Measurements from ENCODE around the gene COX15. TPM values are rescaled to one million over a fixed set of nuclear protein-coding genes. Genes with fewer than 3 reads are reported as not detected.

Gene COX15
- total RNA-seq: 10 to 100 TPM; 31.3 to 31.5 TPM

DNA sequence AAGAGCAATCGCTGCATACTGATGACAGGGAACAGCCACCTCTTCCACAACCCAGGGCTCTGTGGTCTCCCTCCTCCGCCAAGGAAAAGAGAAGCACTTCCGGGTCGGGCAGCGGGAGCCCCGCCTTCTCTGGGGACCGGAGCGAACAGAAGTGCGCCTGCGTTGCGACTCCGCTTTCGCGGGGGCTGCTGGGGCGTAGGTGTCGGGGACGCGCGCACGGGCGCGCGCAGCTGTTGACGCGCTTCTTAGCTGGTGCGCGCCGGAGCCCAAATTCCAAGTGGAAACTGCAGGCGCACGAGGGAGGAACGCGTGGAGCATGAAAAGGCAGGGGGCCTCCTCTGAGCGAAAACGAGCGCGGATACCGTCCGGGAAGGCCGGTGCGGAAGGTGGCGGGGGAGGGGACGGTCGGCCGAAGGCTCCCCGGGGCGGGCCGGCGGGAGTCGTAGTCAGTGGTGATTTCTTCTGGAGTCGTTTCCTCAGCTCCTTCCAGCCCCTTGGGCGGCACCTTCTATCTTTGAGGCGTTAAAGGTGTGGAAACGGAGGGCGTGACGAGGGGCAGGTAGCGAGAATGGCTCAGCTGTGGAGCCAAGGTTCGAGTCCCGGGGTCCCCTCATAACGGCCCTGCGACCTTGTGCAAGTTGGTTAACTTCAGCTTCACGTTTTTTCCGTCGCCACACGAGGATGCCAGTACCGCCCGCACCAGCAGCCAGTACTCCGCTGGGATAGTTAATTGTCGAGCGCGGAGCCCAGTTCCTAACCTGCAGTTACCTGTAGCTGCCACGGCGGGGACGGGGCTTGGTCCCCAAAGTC lies at the start of gene COX15, which contains the start of gene CUTC:
Gene COX15, minus strand, starts transcription at position 95 of the 810 bp plus-strand sequence. Its CDS starts 78 bp downstream, at position 17.
Gene CUTC, plus strand, starts transcription at position 202 of the 810 bp plus-strand sequence. Its CDS starts 115 bp downstream, at position 317.
- H3K4me3 Mint-ChIP-seq: peak within 1 kb of the TSS; percentile 100
- peak; percentile 97 for DNase-seq
- no peaks in the 10 kb centered on the region for H3K27me3 Mint-ChIP-seq
- ChIA-PET CTCF (interaction anchor here (0.5 to 2.7 kb wide), 13 partner anchors 10 to 297 kb away, joined by 3 to 10 read pairs (median 3); partner anchors contain the start of genes DNMBP, ENTPD7 and SLC25A28), POLR2A (interaction anchor here (0.6 to 3.1 kb wide), 11 partner anchors 9 to 416 kb away, joined by 3 to 20 read pairs (median 4); partner anchors contain the start of genes ENTPD7, GOT1 and SLC25A28)
- H3K9me3 Mint-ChIP-seq: no peaks in the 10 kb centered on the region
- H3K4me1 Mint-ChIP-seq (ENCODE audit: low read depth): peaks cover 28% of the 10 kb centered on the region
- intact Hi-C loops (cut with micrococcal nuclease): loop anchor here (1.0 to 10.0 kb wide), 4 partner anchors 73 to 1597 kb away; partner anchors contain the start of genes ENTPD7, GOT1, R3HCC1L and SLC25A28
- H3K36me3 Mint-ChIP-seq: peaks cover 39% of the 10 kb centered on the region
- H3K27ac Mint-ChIP-seq: peak within 1 kb of the TSS; percentile 100

DNA sequence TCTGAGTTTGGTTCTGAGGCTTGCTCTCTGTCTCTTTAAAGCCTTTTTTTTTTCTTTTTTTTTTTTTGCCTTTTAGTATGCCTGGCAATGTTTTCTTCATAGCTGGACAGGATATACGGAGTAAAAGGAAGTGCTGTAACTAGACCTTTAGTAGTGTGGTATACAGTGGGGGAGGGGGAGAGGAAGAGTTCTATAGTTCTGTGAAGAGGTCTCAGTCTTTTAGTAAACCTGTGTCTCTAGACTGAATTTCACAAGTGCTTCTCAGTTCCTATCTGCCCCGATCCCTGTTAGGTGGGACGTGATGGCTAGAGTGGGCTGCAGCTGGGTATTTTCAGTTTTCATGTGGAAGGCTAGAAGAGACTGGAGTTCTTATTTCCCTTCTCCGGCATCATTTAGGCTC lies 47.4 kb upstream of the COX15 start:
- Mint-ChIP-seq H3K4me3 (no peak overlapping the region), H3K4me1 (ENCODE audit: low read depth) (peaks cover 4% of the 10 kb centered on the region), H3K9me3 (no peaks in the 10 kb centered on the region), H3K27me3 (no peaks in the 10 kb centered on the region), H3K36me3 (peaks cover 3% of the 10 kb centered on the region), H3K27ac (no peak overlapping the region)
- ChIA-PET POLR2A (no interaction called here), CTCF (no interaction called here)
- no peak for DNase-seq
- intact Hi-C loops (cut with micrococcal nuclease): no loop called here

DNA sequence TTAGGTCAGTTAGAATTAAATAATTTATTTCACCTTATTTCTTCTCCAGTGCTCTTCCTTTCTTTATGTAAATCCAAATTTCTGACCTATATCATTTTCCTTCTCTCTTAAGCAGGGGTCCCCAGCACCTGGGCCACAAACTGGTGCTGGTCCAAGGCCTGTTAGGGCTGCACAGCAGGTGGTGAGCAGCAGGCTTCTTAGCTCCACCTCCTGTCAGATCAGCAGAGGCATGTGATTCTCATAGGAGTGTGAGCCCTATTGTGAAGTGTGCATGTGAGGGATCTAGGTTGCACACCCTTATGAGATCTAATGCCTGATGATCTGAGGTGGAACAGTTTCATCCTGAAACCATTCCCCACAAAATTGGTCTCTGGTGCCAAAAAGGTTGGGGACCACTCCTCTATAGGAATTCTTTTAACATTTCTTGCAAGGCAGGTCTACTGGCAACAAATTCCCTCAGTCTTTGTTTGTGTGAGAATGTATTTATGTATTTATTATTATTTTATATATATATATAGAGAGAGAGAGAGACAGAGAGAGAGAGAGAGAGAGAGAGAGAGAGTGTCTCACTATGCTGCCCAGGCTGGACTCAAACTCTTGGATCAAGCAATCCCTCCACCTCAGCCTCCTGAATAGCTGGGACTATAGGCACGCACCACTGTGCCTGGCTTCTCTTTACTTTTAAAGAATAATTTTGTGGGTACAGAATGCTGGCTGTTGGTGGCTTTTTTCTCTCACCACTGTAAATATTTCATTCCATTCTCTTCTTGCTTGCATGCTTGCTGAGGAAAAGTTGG lies 46.2 kb upstream of the COX15 start:
- no peak for DNase-seq
- H3K36me3 Mint-ChIP-seq: peaks cover 3% of the 10 kb centered on the region
- ChIA-PET CTCF (no interaction called here), POLR2A (no interaction called here)
- intact Hi-C loops (cut with micrococcal nuclease): no loop called here
- H3K9me3 Mint-ChIP-seq: no peaks in the 10 kb centered on the region
- peaks cover 4% of the 10 kb centered on the region for H3K4me1 Mint-ChIP-seq (ENCODE audit: low read depth)
- no peak overlapping the region for H3K4me3 Mint-ChIP-seq
- H3K27me3 Mint-ChIP-seq: no peaks in the 10 kb centered on the region
- no peak overlapping the region for H3K27ac Mint-ChIP-seq

DNA sequence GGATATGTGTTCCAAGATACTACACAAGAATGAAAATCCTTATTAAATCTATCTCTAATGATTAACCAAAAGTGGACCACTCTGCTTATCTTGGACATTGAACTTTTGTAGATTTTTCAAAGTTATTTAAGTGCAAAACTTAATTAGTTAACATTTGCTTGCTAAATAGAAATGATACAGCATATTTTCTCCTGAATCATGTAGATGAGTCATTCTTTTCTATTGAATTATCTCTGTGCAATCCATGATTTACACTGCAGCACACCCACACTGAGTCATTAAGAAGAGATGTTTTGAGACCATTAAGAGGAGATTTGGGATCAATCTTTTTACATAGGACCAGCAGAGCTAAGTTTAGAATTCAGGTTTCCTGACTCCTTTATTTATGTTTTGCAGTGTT lies 43.9 kb upstream of the COX15 start:
- intact Hi-C loops (cut with micrococcal nuclease): no loop called here
- Mint-ChIP-seq H3K36me3 (peaks cover 3% of the 10 kb centered on the region), H3K4me1 (ENCODE audit: low read depth) (peaks cover 4% of the 10 kb centered on the region), H3K9me3 (no peaks in the 10 kb centered on the region), H3K27me3 (no peaks in the 10 kb centered on the region), H3K4me3 (no peak overlapping the region), H3K27ac (no peak overlapping the region)
- ChIA-PET POLR2A (no interaction called here), CTCF (no interaction called here)
- no peak for DNase-seq

DNA sequence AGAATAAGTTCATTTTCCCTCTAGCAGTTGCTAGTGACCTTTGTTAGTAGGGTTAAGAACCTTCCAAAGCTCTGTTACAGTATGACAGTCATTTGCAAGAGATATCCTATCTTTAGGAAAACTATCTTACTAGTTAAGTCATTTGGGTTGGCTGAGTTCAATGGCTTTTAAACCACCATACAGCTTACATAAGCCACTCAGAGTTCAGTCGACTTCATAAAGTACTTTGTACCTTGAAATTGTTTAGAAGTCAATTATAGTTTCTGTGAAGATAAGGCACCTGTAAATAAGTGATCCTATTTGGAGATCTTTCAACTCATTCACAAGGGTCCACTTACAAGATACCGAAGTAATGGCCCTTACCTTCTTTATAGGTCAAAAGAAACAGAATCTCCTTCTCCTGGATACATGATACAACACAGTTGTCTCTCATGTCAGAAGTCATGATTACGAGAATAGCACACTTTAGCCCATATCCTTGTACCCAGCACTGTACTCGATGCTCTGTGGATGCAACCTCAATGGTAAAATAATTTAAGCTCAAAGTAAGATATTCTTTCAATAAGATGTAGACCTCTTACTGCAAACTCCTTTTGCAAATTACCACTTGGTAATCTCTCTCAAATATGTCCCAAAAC lies 38.6 kb upstream of the COX15 start:
- ChIA-PET POLR2A (no interaction called here), CTCF (interaction anchor here (0.7 kb wide), 1 partner anchor 57 kb away, joined by 3 read pairs; no protein-coding TSS in a partner anchor)
- Mint-ChIP-seq H3K4me1 (ENCODE audit: low read depth) (peaks cover 2% of the 10 kb centered on the region), H3K27me3 (no peaks in the 10 kb centered on the region), H3K9me3 (peaks cover 2% of the 10 kb centered on the region), H3K4me3 (no peak overlapping the region), H3K36me3 (peaks cover 2% of the 10 kb centered on the region), H3K27ac (no peak overlapping the region)
- DNase-seq: no peak
- intact Hi-C loops (cut with micrococcal nuclease): no loop called here

DNA sequence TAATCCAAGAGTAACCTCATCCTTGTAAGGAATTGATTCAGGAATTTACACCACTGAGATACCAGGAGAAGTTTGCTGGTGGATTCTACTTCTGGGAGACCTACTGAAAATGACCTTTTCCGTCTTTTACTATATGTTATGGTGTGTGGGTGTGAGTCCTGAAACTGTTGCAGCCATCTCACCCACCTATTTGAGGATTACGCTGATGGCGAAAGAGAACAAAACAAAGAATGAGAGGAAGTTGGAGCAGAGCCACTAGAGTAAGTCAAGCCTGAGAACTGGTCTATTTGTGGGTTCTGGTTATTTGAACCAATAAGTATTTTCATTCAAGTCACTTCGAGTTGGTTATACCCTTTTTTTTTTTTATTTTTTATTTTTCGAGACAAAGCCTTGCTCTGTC lies 37.8 kb upstream of the COX15 start:
- peaks cover 2% of the 10 kb centered on the region for H3K36me3 Mint-ChIP-seq
- ChIA-PET POLR2A (no interaction called here), CTCF (no interaction called here)
- no peak overlapping the region for H3K27ac Mint-ChIP-seq
- intact Hi-C loops (cut with micrococcal nuclease): no loop called here
- H3K4me3 Mint-ChIP-seq: no peak overlapping the region
- no peaks in the 10 kb centered on the region for H3K27me3 Mint-ChIP-seq
- peaks cover 2% of the 10 kb centered on the region for H3K9me3 Mint-ChIP-seq
- no peak for DNase-seq
- H3K4me1 Mint-ChIP-seq (ENCODE audit: low read depth): peaks cover 2% of the 10 kb centered on the region

DNA sequence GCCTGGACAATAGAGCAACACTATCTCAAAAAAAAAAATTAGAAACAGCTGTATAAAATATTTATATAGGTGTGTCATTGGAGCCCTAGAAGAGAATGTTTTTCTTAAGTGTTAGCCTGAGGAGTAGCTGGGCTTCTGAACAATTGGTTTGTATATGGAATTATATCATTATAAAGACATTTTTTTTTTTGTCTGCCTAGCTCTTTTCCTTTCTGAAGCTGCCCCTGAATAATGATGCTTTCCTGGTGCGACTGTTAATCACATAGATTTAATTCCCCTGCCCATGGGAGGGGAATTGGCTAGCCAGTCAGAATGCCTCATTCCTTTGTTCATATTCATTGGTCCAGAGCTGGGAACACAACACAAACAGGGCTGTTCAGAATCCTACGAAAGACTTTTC lies 36.6 kb upstream of the COX15 start:
- no peak overlapping the region for H3K27ac Mint-ChIP-seq
- peaks cover 6% of the 10 kb centered on the region for H3K9me3 Mint-ChIP-seq
- intact Hi-C loops (cut with micrococcal nuclease): no loop called here
- H3K4me1 Mint-ChIP-seq (ENCODE audit: low read depth): peaks cover 2% of the 10 kb centered on the region
- H3K36me3 Mint-ChIP-seq: peaks cover 3% of the 10 kb centered on the region
- DNase-seq: no peak
- H3K4me3 Mint-ChIP-seq: no peak overlapping the region
- ChIA-PET CTCF (interaction anchor here (0.6 kb wide), 1 partner anchor 424 kb away, joined by 3 read pairs; no protein-coding TSS in a partner anchor), POLR2A (interaction anchor here (0.6 to 0.7 kb wide), 2 partner anchors 24 to 47 kb away, joined by 3 to 4 read pairs; no protein-coding TSS in a partner anchor)
- H3K27me3 Mint-ChIP-seq: no peaks in the 10 kb centered on the region

DNA sequence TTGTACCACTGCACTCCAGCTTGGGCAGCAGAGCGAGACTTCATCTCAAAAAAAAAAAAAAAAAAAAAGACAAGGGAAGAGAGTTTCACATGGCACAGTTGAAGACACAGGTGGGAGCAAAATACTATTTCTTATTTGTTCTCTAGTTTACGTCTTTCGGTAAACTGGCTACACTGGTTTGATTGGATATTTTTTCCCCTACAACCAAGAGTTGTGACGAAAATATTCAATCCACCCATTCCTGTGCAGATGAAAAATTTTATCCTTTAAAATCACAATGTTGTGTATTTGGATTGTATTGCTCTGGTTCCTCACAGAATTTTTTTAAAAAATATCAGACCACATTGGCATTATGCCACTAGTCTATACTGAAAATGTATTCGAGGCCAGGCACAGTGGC lies 36.0 kb upstream of the COX15 start:
- ChIA-PET CTCF (interaction anchor here (0.6 kb wide), 1 partner anchor 425 kb away, joined by 3 read pairs; no protein-coding TSS in a partner anchor), POLR2A (no interaction called here)
- Mint-ChIP-seq H3K27me3 (no peaks in the 10 kb centered on the region), H3K4me1 (ENCODE audit: low read depth) (peaks cover 2% of the 10 kb centered on the region), H3K36me3 (peaks cover 7% of the 10 kb centered on the region), H3K9me3 (peaks cover 6% of the 10 kb centered on the region), H3K27ac (no peak overlapping the region), H3K4me3 (no peak overlapping the region)
- no peak for DNase-seq
- intact Hi-C loops (cut with micrococcal nuclease): no loop called here

DNA sequence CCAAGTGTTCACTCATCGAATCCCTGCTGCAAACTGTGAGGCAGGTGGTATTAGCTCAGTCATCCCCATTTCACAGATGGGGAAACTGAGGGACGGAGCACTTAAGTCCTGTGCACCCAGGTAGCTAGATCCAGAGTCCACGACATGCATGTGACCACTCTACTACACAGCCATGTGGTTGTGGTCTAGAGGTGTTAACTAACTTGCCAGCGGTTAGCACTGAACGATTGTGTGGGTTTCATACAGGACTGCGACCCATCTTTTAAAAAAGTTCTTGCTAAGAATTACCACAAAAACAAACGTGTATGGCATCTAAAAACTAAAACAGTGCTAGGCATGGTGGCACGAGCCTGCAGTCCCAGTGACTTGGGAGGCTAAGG lies 34.4 kb upstream of the COX15 start:
- H3K27ac Mint-ChIP-seq: no peak overlapping the region
- CTCF ChIA-PET: no interaction called here
- H3K4me3 Mint-ChIP-seq: no peak overlapping the region
- peaks cover 17% of the 10 kb centered on the region for H3K36me3 Mint-ChIP-seq
- H3K4me1 Mint-ChIP-seq (ENCODE audit: low read depth): peaks cover 2% of the 10 kb centered on the region
- POLR2A ChIA-PET: no interaction called here
- H3K9me3 Mint-ChIP-seq: peaks cover 13% of the 10 kb centered on the region
- no peaks in the 10 kb centered on the region for H3K27me3 Mint-ChIP-seq
- intact Hi-C loops (cut with micrococcal nuclease): no loop called here
- DNase-seq: peak; percentile 10

DNA sequence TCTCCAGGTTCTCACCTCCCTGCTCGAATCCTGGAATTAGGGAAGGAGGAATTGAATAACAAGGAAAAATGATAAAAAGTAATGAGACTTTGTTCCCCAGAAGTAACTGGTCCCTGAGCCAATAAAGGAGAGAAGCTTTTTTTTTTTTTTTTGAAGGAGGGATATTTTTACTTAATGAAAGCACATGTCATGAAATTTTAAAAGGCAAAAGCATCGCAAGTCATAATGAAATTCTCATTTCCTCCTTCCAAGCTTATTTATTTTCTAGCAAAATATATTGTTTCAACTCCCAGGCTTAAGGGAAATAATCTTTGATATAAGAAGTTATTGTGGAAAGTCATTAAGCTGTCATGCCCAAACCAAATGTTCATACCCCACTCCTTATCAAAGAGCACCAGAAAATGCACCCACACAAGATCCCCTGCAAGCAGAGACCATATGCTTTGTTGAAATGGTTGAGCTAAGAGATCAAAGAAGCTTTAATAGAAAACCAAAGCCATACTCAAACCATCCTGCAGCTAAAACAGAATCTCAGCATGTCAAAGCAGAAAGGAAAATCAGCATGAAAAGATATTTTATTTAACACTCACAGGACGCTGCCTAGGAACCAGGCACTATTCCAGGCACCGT lies 33.9 kb upstream of the COX15 start:
- Mint-ChIP-seq H3K27me3 (no peaks in the 10 kb centered on the region), H3K4me3 (no peak overlapping the region), H3K36me3 (peaks cover 19% of the 10 kb centered on the region), H3K9me3 (peaks cover 13% of the 10 kb centered on the region), H3K27ac (no peak overlapping the region), H3K4me1 (ENCODE audit: low read depth) (peaks cover 2% of the 10 kb centered on the region)
- ChIA-PET CTCF (no interaction called here), POLR2A (no interaction called here)
- intact Hi-C loops (cut with micrococcal nuclease): no loop called here
- DNase-seq: no peak

DNA sequence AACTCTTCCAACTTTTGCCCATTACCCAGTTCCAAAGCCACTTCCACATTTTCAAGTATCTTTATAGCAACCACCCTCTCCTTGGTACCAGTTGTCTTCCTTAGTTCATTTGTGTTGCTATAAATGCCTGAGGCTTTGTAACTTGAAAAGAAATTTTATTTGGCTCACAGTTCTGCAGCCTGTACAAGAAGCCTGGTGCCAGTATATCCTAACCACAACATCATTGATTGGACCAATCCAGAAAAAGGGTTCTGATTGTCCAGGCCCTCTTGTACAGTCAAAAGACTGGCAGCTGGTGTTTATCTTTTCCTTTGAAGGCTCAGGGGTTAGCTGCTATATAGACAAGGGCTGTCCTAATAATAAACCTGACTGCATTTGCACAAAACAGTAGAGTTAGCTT lies 29.4 kb upstream of the COX15 start:
- intact Hi-C loops (cut with micrococcal nuclease): no loop called here
- no peaks in the 10 kb centered on the region for H3K27me3 Mint-ChIP-seq
- no peak overlapping the region for H3K27ac Mint-ChIP-seq
- no peak overlapping the region for H3K4me3 Mint-ChIP-seq
- peaks cover 11% of the 10 kb centered on the region for H3K9me3 Mint-ChIP-seq
- peaks cover 2% of the 10 kb centered on the region for H3K4me1 Mint-ChIP-seq (ENCODE audit: low read depth)
- H3K36me3 Mint-ChIP-seq: peaks cover 54% of the 10 kb centered on the region
- DNase-seq: no peak
- CTCF ChIA-PET: no interaction called here
- POLR2A ChIA-PET: no interaction called here
